ENCODE data around the gene MSMB. TPM values are rescaled to one million over a fixed set of nuclear protein-coding genes. Genes with fewer than 3 reads are reported as not detected.
"Not testable (repeated sequence)": the region's sequence is repeated elsewhere in the genome, so short reads cannot be mapped to it uniquely, and the experiment has no call there.

Gene MSMB
- total RNA-seq, 1 experiment from 2014 or later, result 2.4 TPM

DNA sequence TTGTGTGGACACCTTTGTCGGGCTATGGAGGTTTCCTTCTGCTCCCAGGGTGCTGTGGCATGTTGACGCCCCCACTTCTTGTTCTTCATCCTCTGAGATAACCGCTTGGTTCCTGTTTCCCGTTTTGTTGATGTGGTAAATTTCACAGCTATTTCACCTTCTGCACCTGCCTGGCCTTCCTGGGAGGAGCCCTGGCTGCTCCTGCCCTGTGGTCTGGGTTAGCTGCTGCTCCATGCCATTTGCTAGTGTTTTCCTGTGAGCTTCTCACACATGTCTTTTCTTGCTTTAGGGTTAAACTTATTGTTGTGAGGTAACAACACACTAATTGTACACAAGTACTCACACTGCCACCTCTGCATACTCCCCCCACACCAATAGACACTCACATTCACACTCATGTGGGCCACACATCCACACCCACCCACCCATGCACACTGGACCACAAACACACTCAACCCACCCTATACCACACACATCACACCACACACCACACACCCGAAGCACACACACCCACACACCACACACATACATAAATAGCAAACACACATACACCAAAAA, 46.5 kb upstream of the MSMB start:
- H3K27me3 Mint-ChIP-seq (ENCODE audit: unreplicated experiment), result peaks cover 13% of the 10 kb centered on the region
- BruUV-seq (replicated peaks), result no TSS peak
- CTCF ChIA-PET, result interaction anchor here (0.7 kb wide), 1 partner anchor 63 kb away, joined by 4 read pairs; no protein-coding TSS in a partner anchor
- no peak overlapping the region for H3K27ac Mint-ChIP-seq (ENCODE audit: unreplicated experiment)
- no peaks in the 10 kb centered on the region for H3K4me1 Mint-ChIP-seq (ENCODE audit: low read depth, unreplicated experiment)
- H3K36me3 Mint-ChIP-seq (ENCODE audit: insufficient read depth, unreplicated experiment), result no peaks in the 10 kb centered on the region
- TF ChIP-seq, protein P1, sequence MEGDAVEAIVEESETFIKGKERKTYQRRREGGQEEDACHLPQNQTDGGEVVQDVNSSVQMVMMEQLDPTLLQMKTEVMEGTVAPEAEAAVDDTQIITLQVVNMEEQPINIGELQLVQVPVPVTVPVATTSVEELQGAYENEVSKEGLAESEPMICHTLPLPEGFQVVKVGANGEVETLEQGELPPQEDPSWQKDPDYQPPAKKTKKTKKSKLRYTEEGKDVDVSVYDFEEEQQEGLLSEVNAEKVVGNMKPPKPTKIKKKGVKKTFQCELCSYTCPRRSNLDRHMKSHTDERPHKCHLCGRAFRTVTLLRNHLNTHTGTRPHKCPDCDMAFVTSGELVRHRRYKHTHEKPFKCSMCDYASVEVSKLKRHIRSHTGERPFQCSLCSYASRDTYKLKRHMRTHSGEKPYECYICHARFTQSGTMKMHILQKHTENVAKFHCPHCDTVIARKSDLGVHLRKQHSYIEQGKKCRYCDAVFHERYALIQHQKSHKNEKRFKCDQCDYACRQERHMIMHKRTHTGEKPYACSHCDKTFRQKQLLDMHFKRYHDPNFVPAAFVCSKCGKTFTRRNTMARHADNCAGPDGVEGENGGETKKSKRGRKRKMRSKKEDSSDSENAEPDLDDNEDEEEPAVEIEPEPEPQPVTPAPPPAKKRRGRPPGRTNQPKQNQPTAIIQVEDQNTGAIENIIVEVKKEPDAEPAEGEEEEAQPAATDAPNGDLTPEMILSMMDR (IDR thresholded peaks at IDR 0.05; ENCODE audit: unreplicated experiment), result no peak
- intact Hi-C loops (cut with micrococcal nuclease; ENCODE audit: unreplicated experiment), result no loop called here
- no peak overlapping the region for H3K4me3 Mint-ChIP-seq (ENCODE audit: low read depth, unreplicated experiment)
- no peak for DNase-seq
- no peaks in the 10 kb centered on the region for H3K9me3 Mint-ChIP-seq (ENCODE audit: low read depth, unreplicated experiment)

DNA sequence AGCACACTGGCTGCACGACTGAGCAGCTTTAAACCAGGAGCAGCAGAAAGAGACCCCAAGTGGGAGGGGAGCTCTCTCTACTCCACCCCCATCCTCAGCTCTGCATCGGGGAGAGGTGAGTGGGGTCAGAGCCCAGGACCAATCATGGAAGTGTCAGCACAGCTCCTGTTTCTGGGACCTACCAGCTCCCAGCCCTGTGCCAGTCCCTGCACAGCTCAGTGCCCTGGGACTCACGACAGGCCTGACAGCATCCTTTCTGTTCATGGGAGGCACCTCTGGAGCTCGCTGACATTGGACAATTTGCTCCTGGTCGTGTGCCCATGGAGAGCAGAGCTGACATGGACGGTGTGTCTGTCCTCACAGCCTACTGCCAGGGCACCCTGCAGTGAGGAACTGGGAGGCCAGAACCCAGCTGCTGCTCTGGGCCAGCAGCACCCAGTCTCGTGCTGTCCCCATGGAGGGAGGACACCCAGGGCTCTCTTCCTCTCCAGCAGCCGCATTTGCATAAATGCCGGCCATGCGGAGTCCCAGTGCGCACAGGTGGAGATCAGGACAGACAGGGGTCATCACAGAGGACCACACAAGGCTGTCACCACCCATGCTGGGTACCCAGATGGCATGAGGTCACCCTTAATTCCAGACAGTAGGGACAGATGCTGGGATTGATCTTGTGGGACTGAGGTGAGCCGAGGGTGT, 45.9 kb upstream of the MSMB start:
- intact Hi-C loops (cut with micrococcal nuclease; ENCODE audit: unreplicated experiment), result no loop called here
- no peak overlapping the region for H3K4me3 Mint-ChIP-seq (ENCODE audit: low read depth, unreplicated experiment)
- CTCF ChIA-PET, result interaction anchor here (0.7 kb wide), 1 partner anchor 63 kb away, joined by 4 read pairs; no protein-coding TSS in a partner anchor
- peaks cover 7% of the 10 kb centered on the region for H3K27me3 Mint-ChIP-seq (ENCODE audit: unreplicated experiment)
- no peak for DNase-seq
- no peaks in the 10 kb centered on the region for H3K9me3 Mint-ChIP-seq (ENCODE audit: low read depth, unreplicated experiment)
- H3K4me1 Mint-ChIP-seq (ENCODE audit: low read depth, unreplicated experiment), result no peaks in the 10 kb centered on the region
- H3K36me3 Mint-ChIP-seq (ENCODE audit: insufficient read depth, unreplicated experiment), result no peaks in the 10 kb centered on the region
- TF ChIP-seq, protein P1 (IDR thresholded peaks at IDR 0.05; ENCODE audit: unreplicated experiment), result no peak
- BruUV-seq (replicated peaks), result no TSS peak
- no peak overlapping the region for H3K27ac Mint-ChIP-seq (ENCODE audit: unreplicated experiment)

DNA sequence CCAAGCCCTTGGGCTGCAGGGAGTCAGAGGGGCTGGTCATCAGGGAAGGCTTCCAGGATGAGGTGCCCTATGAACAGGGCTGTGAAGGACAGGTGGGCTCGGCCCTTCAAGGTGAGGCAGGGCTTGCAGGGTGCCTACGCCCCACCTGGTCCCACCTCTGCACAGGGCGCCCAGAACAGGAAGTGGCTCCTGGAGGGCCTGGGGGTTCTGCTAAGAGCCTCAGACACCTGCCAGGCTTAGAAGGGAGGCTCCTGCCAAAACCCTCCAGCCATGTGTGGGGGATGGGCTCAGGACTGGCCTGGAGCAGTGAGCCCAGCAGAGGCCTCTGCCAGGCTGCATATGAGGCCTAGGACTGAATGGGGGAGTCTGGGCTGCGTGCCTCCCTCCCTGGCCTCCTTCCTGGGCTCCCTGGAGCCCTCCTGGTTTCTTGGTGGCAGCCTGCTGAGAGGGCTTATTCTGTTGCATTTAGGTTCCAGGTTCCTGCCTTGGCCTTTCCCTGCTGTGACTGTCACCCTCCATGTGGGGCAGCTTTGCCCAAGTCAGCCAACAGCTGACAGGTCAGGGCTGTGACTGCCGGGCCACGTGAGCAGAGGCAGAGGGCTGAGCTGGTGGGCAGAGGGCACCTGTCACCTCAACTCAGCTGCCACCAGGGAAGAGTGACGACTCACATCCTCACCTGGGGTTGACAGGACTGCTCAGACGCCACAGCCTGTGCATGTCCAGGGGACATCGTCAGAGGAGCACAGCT, 45.2 kb upstream of the MSMB start:
- H3K36me3 Mint-ChIP-seq (ENCODE audit: insufficient read depth, unreplicated experiment), result no peaks in the 10 kb centered on the region
- BruUV-seq (replicated peaks), result no TSS peak
- TF ChIP-seq, protein P1 (IDR thresholded peaks at IDR 0.05; ENCODE audit: unreplicated experiment), result no peak
- H3K9me3 Mint-ChIP-seq (ENCODE audit: low read depth, unreplicated experiment), result no peaks in the 10 kb centered on the region
- no peak overlapping the region for H3K4me3 Mint-ChIP-seq (ENCODE audit: low read depth, unreplicated experiment)
- no peak overlapping the region for H3K27ac Mint-ChIP-seq (ENCODE audit: unreplicated experiment)
- no peaks in the 10 kb centered on the region for H3K27me3 Mint-ChIP-seq (ENCODE audit: unreplicated experiment)
- no peak for DNase-seq
- CTCF ChIA-PET, result no interaction called here
- no peaks in the 10 kb centered on the region for H3K4me1 Mint-ChIP-seq (ENCODE audit: low read depth, unreplicated experiment)
- intact Hi-C loops (cut with micrococcal nuclease; ENCODE audit: unreplicated experiment), result no loop called here

DNA sequence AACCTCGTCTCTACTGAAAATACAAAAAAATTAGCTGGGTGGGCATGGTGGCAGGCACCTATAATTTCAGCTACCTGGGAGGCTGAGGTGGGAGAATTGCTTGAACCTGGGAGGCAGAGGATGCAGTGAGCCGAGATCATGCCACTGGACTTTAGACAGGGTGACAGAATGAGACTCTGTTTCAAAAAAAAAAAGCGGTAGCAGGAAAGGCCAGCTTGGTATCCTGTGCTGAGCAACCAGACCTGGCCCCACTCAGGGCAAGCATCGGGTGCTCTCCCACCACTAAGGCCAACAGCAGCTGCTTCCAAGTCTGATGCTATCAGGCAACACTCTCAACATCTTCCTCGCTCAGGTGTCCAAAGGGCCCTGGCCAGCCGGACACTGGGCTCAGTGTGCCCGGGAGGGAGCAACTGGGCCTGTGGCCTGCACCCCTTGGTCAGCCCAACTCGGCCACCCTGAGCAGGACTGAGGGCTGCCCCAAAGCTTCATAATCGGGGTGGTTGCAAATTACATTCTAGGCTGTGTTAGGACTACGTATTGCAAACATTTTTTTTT, 44.3 kb upstream of the MSMB start:
- DNase-seq, result no peak
- H3K36me3 Mint-ChIP-seq (ENCODE audit: insufficient read depth, unreplicated experiment), result no peaks in the 10 kb centered on the region
- no peak overlapping the region for H3K27ac Mint-ChIP-seq (ENCODE audit: unreplicated experiment)
- TF ChIP-seq, protein P1 (IDR thresholded peaks at IDR 0.05; ENCODE audit: unreplicated experiment), result no peak
- CTCF ChIA-PET, result no interaction called here
- BruUV-seq (replicated peaks), result no TSS peak
- H3K4me1 Mint-ChIP-seq (ENCODE audit: low read depth, unreplicated experiment), result no peaks in the 10 kb centered on the region
- no peaks in the 10 kb centered on the region for H3K9me3 Mint-ChIP-seq (ENCODE audit: low read depth, unreplicated experiment)
- no peaks in the 10 kb centered on the region for H3K27me3 Mint-ChIP-seq (ENCODE audit: unreplicated experiment)
- no peak overlapping the region for H3K4me3 Mint-ChIP-seq (ENCODE audit: low read depth, unreplicated experiment)
- intact Hi-C loops (cut with micrococcal nuclease; ENCODE audit: unreplicated experiment), result no loop called here

DNA sequence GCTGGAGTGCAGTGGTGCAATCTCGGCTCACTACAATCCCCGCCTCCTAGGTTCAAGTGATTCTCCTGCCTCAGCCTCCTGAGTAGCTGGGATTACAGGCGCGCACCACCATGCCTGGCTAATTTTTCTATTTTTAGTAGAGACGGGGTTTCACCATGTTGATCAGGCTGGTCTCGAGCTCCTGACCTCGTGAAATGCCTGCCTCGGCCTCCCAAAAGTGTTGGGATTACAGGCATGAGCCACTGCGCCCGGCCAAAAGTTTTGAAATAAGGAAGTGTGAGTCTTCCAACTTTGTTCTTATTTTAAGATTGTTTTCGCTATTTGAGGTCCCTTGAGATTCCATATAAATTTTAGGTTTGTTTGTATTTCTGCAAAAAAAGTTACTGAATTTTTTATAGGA, 41.3 kb upstream of the MSMB start:
- H3K9me3 Mint-ChIP-seq (ENCODE audit: low read depth, unreplicated experiment); CTCF ChIA-PET; H3K27ac Mint-ChIP-seq (ENCODE audit: unreplicated experiment); BruUV-seq (replicated peaks); intact Hi-C loops (cut with micrococcal nuclease; ENCODE audit: unreplicated experiment); H3K4me3 Mint-ChIP-seq (ENCODE audit: low read depth, unreplicated experiment); H3K36me3 Mint-ChIP-seq (ENCODE audit: insufficient read depth, unreplicated experiment); H3K27me3 Mint-ChIP-seq (ENCODE audit: unreplicated experiment); H3K4me1 Mint-ChIP-seq (ENCODE audit: low read depth, unreplicated experiment); DNase-seq: not testable (repeated sequence)

All from Calu3 (cell line).